ENCODE results near the gene TBC1D23. TPM values are rescaled to one million over a fixed set of nuclear protein-coding genes. Genes with fewer than 3 reads are reported as not detected.
"Not testable (repeated sequence)": the region's sequence is repeated elsewhere in the genome, so short reads cannot be mapped to it uniquely, and the experiment has no call there.

Gene TBC1D23
- polyA plus RNA-seq, 1 experiment: 65.7 TPM

- Histone ChIP-seq H3K27me3 (ENCODE audit: control insufficient read depth, insufficient read depth, low read length) (no peaks in the 10 kb centered on the region), H3K27ac (ENCODE audit: low read depth, low read length) (peak overlapping the region; percentile 98), H3K9me3 (ENCODE audit: control insufficient read depth, insufficient read depth, low read length) (peaks cover 3% of the 10 kb centered on the region; the same call in 1 of the 2 replicates), H3K4me3 (ENCODE audit: low read depth, low read length) (peak overlapping the region; percentile 97)
- ChIA-PET POLR2A (interaction anchor here (1.1 to 1.7 kb wide), 3 partner anchors 8 to 220 kb away, joined by 3 to 18 read pairs (median 5); no protein-coding TSS in a partner anchor), CTCF (no interaction called here)
- DNase-seq (ENCODE audit: low read depth, low spot score): no peak
- TF ChIP-seq, protein P1, sequence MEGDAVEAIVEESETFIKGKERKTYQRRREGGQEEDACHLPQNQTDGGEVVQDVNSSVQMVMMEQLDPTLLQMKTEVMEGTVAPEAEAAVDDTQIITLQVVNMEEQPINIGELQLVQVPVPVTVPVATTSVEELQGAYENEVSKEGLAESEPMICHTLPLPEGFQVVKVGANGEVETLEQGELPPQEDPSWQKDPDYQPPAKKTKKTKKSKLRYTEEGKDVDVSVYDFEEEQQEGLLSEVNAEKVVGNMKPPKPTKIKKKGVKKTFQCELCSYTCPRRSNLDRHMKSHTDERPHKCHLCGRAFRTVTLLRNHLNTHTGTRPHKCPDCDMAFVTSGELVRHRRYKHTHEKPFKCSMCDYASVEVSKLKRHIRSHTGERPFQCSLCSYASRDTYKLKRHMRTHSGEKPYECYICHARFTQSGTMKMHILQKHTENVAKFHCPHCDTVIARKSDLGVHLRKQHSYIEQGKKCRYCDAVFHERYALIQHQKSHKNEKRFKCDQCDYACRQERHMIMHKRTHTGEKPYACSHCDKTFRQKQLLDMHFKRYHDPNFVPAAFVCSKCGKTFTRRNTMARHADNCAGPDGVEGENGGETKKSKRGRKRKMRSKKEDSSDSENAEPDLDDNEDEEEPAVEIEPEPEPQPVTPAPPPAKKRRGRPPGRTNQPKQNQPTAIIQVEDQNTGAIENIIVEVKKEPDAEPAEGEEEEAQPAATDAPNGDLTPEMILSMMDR (IDR thresholded peaks at IDR 0.05; ENCODE audit: low read depth, low read length): no peak
Measured at GRCh38 chr3:100261485-100261903, 702 bp downstream of the TBC1D23 start.

- H3K4me3 ChIP-seq (ENCODE audit: low read depth, low read length); DNase-seq (ENCODE audit: low read depth, low spot score); CTCF ChIA-PET; H3K9me3 ChIP-seq (ENCODE audit: control insufficient read depth, insufficient read depth, low read length); H3K27me3 ChIP-seq (ENCODE audit: control insufficient read depth, insufficient read depth, low read length); H3K27ac ChIP-seq (ENCODE audit: low read depth, low read length); POLR2A ChIA-PET: not testable (repeated sequence)
Measured at GRCh38 chr3:100262925-100263324, 2.1 kb downstream of the TBC1D23 start.

- CTCF ChIA-PET: interaction anchor here (1.0 to 2.0 kb wide), 3 partner anchors 15 to 432 kb away, joined by 5 to 9 read pairs (median 5); no protein-coding TSS in a partner anchor
- no peak for DNase-seq (ENCODE audit: low read depth, low spot score)
- TF ChIP-seq, protein P1 (IDR thresholded peaks at IDR 0.05; ENCODE audit: low read depth, low read length): no peak
- Histone ChIP-seq H3K27me3 (ENCODE audit: control insufficient read depth, insufficient read depth, low read length) (no peaks in the 10 kb centered on the region), H3K27ac (ENCODE audit: low read depth, low read length) (no peak overlapping the region), H3K9me3 (ENCODE audit: control insufficient read depth, insufficient read depth, low read length) (peaks cover 3% of the 10 kb centered on the region; the same call in 1 of the 2 replicates), H3K4me3 (ENCODE audit: low read depth, low read length) (no peak overlapping the region)
- POLR2A ChIA-PET: no interaction called here
Measured at GRCh38 chr3:100263583-100263982, 2.8 kb downstream of the TBC1D23 start.

DNA sequence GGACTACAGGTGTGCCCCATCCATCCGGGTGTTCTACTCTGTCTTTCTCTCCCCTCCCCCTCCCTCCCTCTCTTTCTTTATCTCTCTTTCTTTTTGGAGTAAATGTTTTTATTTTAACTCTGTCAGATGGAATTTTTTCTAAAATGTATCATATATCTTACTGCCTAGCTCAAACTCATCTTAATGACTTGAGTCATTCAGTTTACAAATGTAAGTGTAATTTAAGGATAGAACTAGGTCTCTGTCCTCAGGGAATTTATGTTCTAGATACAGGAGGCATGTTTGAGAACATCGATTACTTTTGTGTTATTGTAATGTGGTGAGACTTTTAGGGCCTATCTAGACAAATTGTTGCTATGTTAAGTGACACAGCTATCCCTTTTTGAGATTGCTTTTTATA, 3.5 kb downstream of the TBC1D23 start:
- POLR2A ChIA-PET: no interaction called here
- Histone ChIP-seq H3K27me3 (ENCODE audit: control insufficient read depth, insufficient read depth, low read length) (no peaks in the 10 kb centered on the region), H3K9me3 (ENCODE audit: control insufficient read depth, insufficient read depth, low read length) (peaks cover 3% of the 10 kb centered on the region; the same call in 1 of the 2 replicates), H3K27ac (ENCODE audit: low read depth, low read length) (no peak overlapping the region), H3K4me3 (ENCODE audit: low read depth, low read length) (no peak overlapping the region)
- DNase-seq (ENCODE audit: low read depth, low spot score): no peak
- TF ChIP-seq, protein P1 (IDR thresholded peaks at IDR 0.05; ENCODE audit: low read depth, low read length): no peak
- CTCF ChIA-PET: interaction anchor here (1.0 to 2.0 kb wide), 4 partner anchors 15 to 432 kb away, joined by 3 to 9 read pairs (median 5); no protein-coding TSS in a partner anchor

GRCh38 chr3:100265016-100265415, 4.2 kb downstream of the TBC1D23 start:
- no peak for DNase-seq (ENCODE audit: low read depth, low spot score)
- no peak overlapping the region for H3K27ac ChIP-seq (ENCODE audit: low read depth, low read length)
- TF ChIP-seq, protein P1 (IDR thresholded peaks at IDR 0.05; ENCODE audit: low read depth, low read length): no peak
- H3K27me3 ChIP-seq (ENCODE audit: control insufficient read depth, insufficient read depth, low read length): no peaks in the 10 kb centered on the region
- CTCF ChIA-PET: interaction anchor here (0.6 to 2.0 kb wide), 4 partner anchors 51 to 441 kb away, joined by 3 to 9 read pairs (median 4); no protein-coding TSS in a partner anchor
- POLR2A ChIA-PET: no interaction called here
- peaks cover 3% of the 10 kb centered on the region; the same call in 1 of the 2 replicates for H3K9me3 ChIP-seq (ENCODE audit: control insufficient read depth, insufficient read depth, low read length)
- H3K4me3 ChIP-seq (ENCODE audit: low read depth, low read length): no peak overlapping the region

All from AG04450 (cell line).